Calu3 (cell line): ENCODE measurements around the gene SWI5. TPM values are rescaled to one million over a fixed set of nuclear protein-coding genes. Genes with fewer than 3 reads are reported as not detected.

Experiments
- BruUV-seq: library from RNA; stranded (reverse); fragments of 400-500 nt; replicated peaks from 2 replicates; lab custom pipeline; 2021; lab: Mats Ljungman, UMichigan
- CTCF ChIA-PET: fragments of 300-600 bp; sonication (Branson Sonifier 250); formaldehyde crosslinking; loops from one replicate; lab custom pipeline; 2022; ENCODE audit warnings: antibody characterized with exemption; lab: Charles Lee
- DNase-seq: peaks from one replicate; pipeline ENCODE4 v3.0.0; 2022
- H3K27ac Mint-ChIP-seq: one replicate; pipeline ENCODE4 v1.8.0; 2022; ENCODE audit warnings: mixed read lengths; ENCODE audit not compliant: unreplicated experiment
- H3K27me3 Mint-ChIP-seq: one replicate; pipeline ENCODE4 v1.8.0; 2022; ENCODE audit warnings: mixed read lengths; ENCODE audit not compliant: unreplicated experiment
- H3K36me3 Mint-ChIP-seq: one replicate; pipeline ENCODE4 v1.8.0; 2022; ENCODE audit warnings: mild to moderate bottlenecking, moderate library complexity, mixed read lengths; ENCODE audit not compliant: insufficient read depth, unreplicated experiment
- H3K4me1 Mint-ChIP-seq: one replicate; pipeline ENCODE4 v1.8.0; 2022; ENCODE audit warnings: mild to moderate bottlenecking, low read depth, mixed read lengths; ENCODE audit not compliant: unreplicated experiment
- H3K4me3 Mint-ChIP-seq: one replicate; pipeline ENCODE4 v1.8.0; 2022; ENCODE audit warnings: mild to moderate bottlenecking, low read depth, moderate library complexity, mixed read lengths; ENCODE audit not compliant: unreplicated experiment
- H3K9me3 Mint-ChIP-seq: one replicate; pipeline ENCODE4 v1.8.0; 2022; ENCODE audit warnings: low read depth, mixed read lengths; ENCODE audit not compliant: unreplicated experiment
- CTCF ChIP-seq: fragments of 200-600 bp; IDR thresholded peaks from one replicate; pipeline ENCODE4 v1.8.0; 2022; ENCODE audit warnings: antibody characterized with exemption; ENCODE audit not compliant: unreplicated experiment
- intact Hi-C: fragments of 100-400 bp; cut with micrococcal nuclease; formaldehyde crosslinking; loops from one replicate; pipeline ENCODE4 v1.10.0; 2022; ENCODE audit not compliant: unreplicated experiment
- total RNA-seq: library from RNA; stranded (reverse); gene quantifications from 2 replicates; pipeline ENCODE4 v1.2.3, GENCODE V29; 2022

The SWI5 gene
- total RNA-seq, 1 experiment from 2014 or later = 9.6 TPM

GRCh38 chr9:128314697-128315096, 38.6 kb downstream of the SWI5 start:
- no peaks in the 10 kb centered on the region for H3K4me1 Mint-ChIP-seq
- H3K4me3 Mint-ChIP-seq = no peak overlapping the region
- no TSS peak for BruUV-seq
- H3K27me3 Mint-ChIP-seq = no peaks in the 10 kb centered on the region
- CTCF ChIA-PET = no interaction called here
- intact Hi-C loops = no loop called here
- TF ChIP-seq CTCF = no peak
- H3K27ac Mint-ChIP-seq = no peak overlapping the region
- no peaks in the 10 kb centered on the region for H3K9me3 Mint-ChIP-seq
- H3K36me3 Mint-ChIP-seq = peaks cover 19% of the 10 kb centered on the region
- DNase-seq = no peak

GRCh38 chr9:128316421-128316820, 40.3 kb downstream of the SWI5 start:
- TF ChIP-seq CTCF = no peak
- CTCF ChIA-PET = no interaction called here
- intact Hi-C loops = no loop called here
- Mint-ChIP-seq H3K9me3 (no peaks in the 10 kb centered on the region), H3K27ac (no peak overlapping the region), H3K4me1 (no peaks in the 10 kb centered on the region), H3K4me3 (no peak overlapping the region), H3K36me3 (peaks cover 13% of the 10 kb centered on the region), H3K27me3 (no peaks in the 10 kb centered on the region)
- DNase-seq = no peak
- no TSS peak for BruUV-seq

- Mint-ChIP-seq H3K36me3 (peaks cover 22% of the 10 kb centered on the region), H3K27me3 (no peaks in the 10 kb centered on the region), H3K4me1 (no peaks in the 10 kb centered on the region), H3K4me3 (no peak overlapping the region), H3K9me3 (no peaks in the 10 kb centered on the region), H3K27ac (no peak overlapping the region)
- intact Hi-C loops = no loop called here
- DNase-seq = no peak
- no peak for TF ChIP-seq CTCF
- BruUV-seq = no TSS peak
- CTCF ChIA-PET = no interaction called here
Measured at GRCh38 chr9:128317629-128318028, 41.6 kb downstream of the SWI5 start.

GRCh38 chr9:128321343-128321742, 45.3 kb downstream of the SWI5 start:
- CTCF ChIA-PET = no interaction called here
- Mint-ChIP-seq H3K4me3 (peak overlapping the region; percentile 89), H3K36me3 (peaks cover 21% of the 10 kb centered on the region), H3K4me1 (no peaks in the 10 kb centered on the region), H3K27ac (peak overlapping the region; percentile 96), H3K9me3 (no peaks in the 10 kb centered on the region), H3K27me3 (no peaks in the 10 kb centered on the region)
- BruUV-seq = no TSS peak
- intact Hi-C loops = no loop called here
- no peak for TF ChIP-seq CTCF
- DNase-seq = no peak
